Adrenal gland (tissue), 5 donors: ENCODE measurements around the gene UBASH3B.

Experiments used
- POLR2A ChIP-seq, 2 donors: fragments of 450-650 bp; IDR thresholded peaks; one replicate each; pipeline ENCODE4 v1.6.1; 2017; ENCODE audit warnings: antibody characterized with exemption in 2 of 2, mild to moderate bottlenecking in 2 of 2, moderate library complexity in 1 of 2
- TF ChIP-seq, protein P1 (sequence below), 6 experiments: fragments of 450-650 bp in 4 of 6; fragments of 200-600 bp in 2 of 6; sonication (generic) in 1 of 6; IDR thresholded peaks; 1 replicate in 5 of 6; 2 replicates in 1 of 6; pipeline versions ENCODE4 v1.5.1 to v1.8.0; 2016 to 2021; ENCODE audit warnings: antibody characterized with exemption in 6 of 6, mild to moderate bottlenecking in 2 of 6, moderate library complexity in 1 of 6
- donor health status: DM: no; HTN: no; CAD: no.

DNA sequence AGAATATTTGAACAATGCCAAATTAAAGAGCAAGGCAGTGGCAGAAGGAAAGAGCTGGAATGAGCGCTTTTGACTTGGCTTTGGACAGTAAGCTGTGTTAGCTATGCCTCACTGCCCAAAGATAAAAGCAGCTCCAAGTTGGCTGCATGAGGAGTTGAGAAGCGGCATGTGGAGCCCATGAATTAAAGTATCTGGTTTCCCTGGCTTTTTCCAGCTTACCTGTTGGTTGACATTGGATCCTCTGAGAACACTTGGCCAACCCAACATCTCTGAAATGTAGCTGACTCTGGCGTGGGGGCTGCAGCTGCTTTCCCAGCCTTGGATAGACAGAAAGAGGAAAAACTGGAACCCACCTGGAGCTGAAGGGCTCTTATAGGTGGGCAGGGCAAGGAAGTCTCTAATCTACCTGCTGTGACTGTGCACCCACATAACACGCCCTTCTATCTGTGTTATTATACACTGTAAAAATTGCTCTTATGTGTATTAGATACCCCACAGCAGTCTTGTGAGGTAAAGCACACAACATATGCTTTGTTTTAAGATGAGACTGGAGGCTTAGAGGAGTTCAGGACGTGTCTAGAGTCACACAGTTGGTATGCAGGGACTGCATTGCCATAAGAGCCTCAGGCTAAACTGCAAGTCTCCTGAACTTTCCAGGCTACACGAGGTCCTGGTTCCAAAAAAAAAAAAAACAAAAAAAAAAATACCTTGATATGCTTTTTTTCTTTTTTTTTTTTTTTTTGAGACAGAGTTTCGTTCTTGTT is 5.8 kb downstream of the UBASH3B start:
- TF ChIP-seq, protein P1, sequence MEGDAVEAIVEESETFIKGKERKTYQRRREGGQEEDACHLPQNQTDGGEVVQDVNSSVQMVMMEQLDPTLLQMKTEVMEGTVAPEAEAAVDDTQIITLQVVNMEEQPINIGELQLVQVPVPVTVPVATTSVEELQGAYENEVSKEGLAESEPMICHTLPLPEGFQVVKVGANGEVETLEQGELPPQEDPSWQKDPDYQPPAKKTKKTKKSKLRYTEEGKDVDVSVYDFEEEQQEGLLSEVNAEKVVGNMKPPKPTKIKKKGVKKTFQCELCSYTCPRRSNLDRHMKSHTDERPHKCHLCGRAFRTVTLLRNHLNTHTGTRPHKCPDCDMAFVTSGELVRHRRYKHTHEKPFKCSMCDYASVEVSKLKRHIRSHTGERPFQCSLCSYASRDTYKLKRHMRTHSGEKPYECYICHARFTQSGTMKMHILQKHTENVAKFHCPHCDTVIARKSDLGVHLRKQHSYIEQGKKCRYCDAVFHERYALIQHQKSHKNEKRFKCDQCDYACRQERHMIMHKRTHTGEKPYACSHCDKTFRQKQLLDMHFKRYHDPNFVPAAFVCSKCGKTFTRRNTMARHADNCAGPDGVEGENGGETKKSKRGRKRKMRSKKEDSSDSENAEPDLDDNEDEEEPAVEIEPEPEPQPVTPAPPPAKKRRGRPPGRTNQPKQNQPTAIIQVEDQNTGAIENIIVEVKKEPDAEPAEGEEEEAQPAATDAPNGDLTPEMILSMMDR (IDR thresholded peaks at IDR 0.05), result no peak
- no peak for TF ChIP-seq POLR2A (IDR thresholded peaks at IDR 0.05)
